KOPT-K1 (cell line): Measurements from ENCODE around the gene PTPRZ1.

Source experiments
- H3K27ac ChIP-seq: fragments of 200-600 bp; sonication (generic); 2 replicates; pipeline ENCODE4 v1.5.1; 2016; ENCODE audit warnings: antibody characterized with exemption, mild to moderate bottlenecking, low read depth, low read length; ENCODE audit not compliant: poor library complexity, severe bottlenecking
- H3K36me3 ChIP-seq: fragments of 200-600 bp; sonication (generic); 2 replicates; pipeline ENCODE4 v1.5.1; 2017; ENCODE audit warnings: antibody characterized with exemption, mild to moderate bottlenecking, low read length, moderate library complexity; ENCODE audit not compliant: insufficient read depth
- H3K9me3 ChIP-seq: fragments of 200-600 bp; sonication (generic); 2 replicates; pipeline ENCODE4 v1.5.1; 2017; ENCODE audit warnings: antibody characterized with exemption, low read length, mild to moderate bottlenecking; ENCODE audit not compliant: insufficient read depth, poor library complexity, severe bottlenecking

PTPRZ1 gene

GRCh38 chr7:121916211-121916610 lies 43.2 kb downstream of the PTPRZ1 start:
- H3K27ac ChIP-seq, result no peak overlapping the region
- H3K9me3 ChIP-seq, result no peaks in the 10 kb centered on the region
- H3K36me3 ChIP-seq, result no peaks in the 10 kb centered on the region

- Histone ChIP-seq H3K36me3 (no peaks in the 10 kb centered on the region), H3K27ac (no peak overlapping the region), H3K9me3 (no peaks in the 10 kb centered on the region)
These were observed 47.0 kb downstream of the PTPRZ1 start for GRCh38 chr7:121919986-121920385.

GRCh38 chr7:121924269-121925186 lies 51.6 kb downstream of the PTPRZ1 start:
- H3K36me3 ChIP-seq, result no peaks in the 10 kb centered on the region
- no peaks in the 10 kb centered on the region for H3K9me3 ChIP-seq
- no peak overlapping the region for H3K27ac ChIP-seq

- H3K27ac ChIP-seq, result no peak overlapping the region
- no peaks in the 10 kb centered on the region for H3K9me3 ChIP-seq
- no peaks in the 10 kb centered on the region for H3K36me3 ChIP-seq
These were observed 58.4 kb downstream of the PTPRZ1 start for GRCh38 chr7:121931149-121931902.

- no peaks in the 10 kb centered on the region for H3K36me3 ChIP-seq
- no peak overlapping the region for H3K27ac ChIP-seq
- no peaks in the 10 kb centered on the region for H3K9me3 ChIP-seq
These were observed 59.8 kb downstream of the PTPRZ1 start for GRCh38 chr7:121932768-121933167.

GRCh38 chr7:121936951-121937623 lies 64.1 kb downstream of the PTPRZ1 start:
- H3K36me3 ChIP-seq, result no peaks in the 10 kb centered on the region
- H3K9me3 ChIP-seq, result no peaks in the 10 kb centered on the region
- no peak overlapping the region for H3K27ac ChIP-seq

- Histone ChIP-seq H3K36me3 (no peaks in the 10 kb centered on the region), H3K27ac (no peak overlapping the region), H3K9me3 (no peaks in the 10 kb centered on the region)
These were observed 65.6 kb downstream of the PTPRZ1 start for GRCh38 chr7:121938429-121938996.

GRCh38 chr7:121940918-121941317 lies 68.0 kb downstream of the PTPRZ1 start:
- Histone ChIP-seq H3K9me3 (no peaks in the 10 kb centered on the region), H3K27ac (no peak overlapping the region), H3K36me3 (no peaks in the 10 kb centered on the region)

GRCh38 chr7:121941830-121942229 lies 68.9 kb downstream of the PTPRZ1 start:
- Histone ChIP-seq H3K9me3 (no peaks in the 10 kb centered on the region), H3K36me3 (no peaks in the 10 kb centered on the region), H3K27ac (no peak overlapping the region)

- Histone ChIP-seq H3K9me3 (no peaks in the 10 kb centered on the region), H3K27ac (no peak overlapping the region), H3K36me3 (no peaks in the 10 kb centered on the region)
These were observed 72.1 kb downstream of the PTPRZ1 start for GRCh38 chr7:121945066-121945465.

- H3K9me3 ChIP-seq, result no peaks in the 10 kb centered on the region
- H3K27ac ChIP-seq, result no peak overlapping the region
- no peaks in the 10 kb centered on the region for H3K36me3 ChIP-seq
These were observed 72.7 kb downstream of the PTPRZ1 start for GRCh38 chr7:121945480-121946236.

- Histone ChIP-seq H3K9me3 (no peaks in the 10 kb centered on the region), H3K27ac (no peak overlapping the region), H3K36me3 (no peaks in the 10 kb centered on the region)
These were observed 80.2 kb downstream of the PTPRZ1 start for GRCh38 chr7:121953164-121953563.

GRCh38 chr7:121953601-121954000 lies 80.6 kb downstream of the PTPRZ1 start:
- Histone ChIP-seq H3K9me3 (no peaks in the 10 kb centered on the region), H3K27ac (no peak overlapping the region)

GRCh38 chr7:121954803-121955202 lies 81.8 kb downstream of the PTPRZ1 start:
- no peaks in the 10 kb centered on the region for H3K36me3 ChIP-seq
- no peak overlapping the region for H3K27ac ChIP-seq
- no peaks in the 10 kb centered on the region for H3K9me3 ChIP-seq

More at GRCh38 chr7:121953601-121954000, 80.6 kb downstream of the PTPRZ1 start:
- H3K36me3 ChIP-seq, result no peaks in the 10 kb centered on the region
